ENCODE data around the gene AQP2.

DNA sequence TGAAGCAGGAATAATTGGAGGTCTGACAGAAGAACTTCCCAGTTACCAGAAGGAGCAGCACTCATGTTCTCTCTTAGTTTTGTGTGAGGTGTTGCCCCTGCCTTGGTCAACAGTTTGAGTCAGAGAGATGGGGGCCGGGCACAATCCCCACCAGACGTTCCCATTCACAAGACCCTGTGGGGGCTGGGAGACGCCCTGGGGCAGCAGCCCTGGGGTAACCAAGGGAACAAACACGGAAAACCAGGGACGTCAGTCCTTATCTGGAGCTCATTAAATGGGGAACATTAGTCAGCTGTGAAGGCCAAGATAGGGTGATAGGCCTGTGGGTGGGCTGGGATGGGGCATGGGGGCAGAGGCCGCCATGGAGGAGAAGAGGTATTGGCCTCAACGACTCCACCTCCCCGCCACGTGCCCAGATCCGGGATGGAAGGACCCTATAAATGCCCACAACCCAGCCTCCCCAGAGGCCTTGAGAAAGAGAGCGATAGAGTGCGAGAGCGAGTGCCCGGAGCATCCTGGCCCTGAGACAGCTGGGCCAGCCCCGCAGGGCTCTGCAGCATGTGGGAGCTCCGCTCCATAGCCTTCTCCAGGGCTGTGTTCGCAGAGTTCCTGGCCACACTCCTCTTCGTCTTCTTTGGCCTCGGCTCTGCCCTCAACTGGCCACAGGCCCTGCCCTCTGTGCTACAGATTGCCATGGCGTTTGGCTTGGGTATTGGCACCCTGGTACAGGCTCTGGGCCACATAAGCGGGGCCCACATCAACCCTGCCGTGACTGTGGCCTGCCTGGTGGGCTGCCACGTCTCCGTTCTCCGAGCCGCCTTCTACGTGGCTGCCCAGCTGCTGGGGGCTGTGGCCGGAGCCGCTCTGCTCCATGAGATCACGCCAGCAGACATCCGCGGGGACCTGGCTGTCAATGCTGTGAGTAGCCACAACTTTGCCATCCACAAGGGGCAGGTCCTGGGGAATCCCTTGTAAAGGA lies at the start of gene AQP2:
- TF ChIP-seq, protein P1, sequence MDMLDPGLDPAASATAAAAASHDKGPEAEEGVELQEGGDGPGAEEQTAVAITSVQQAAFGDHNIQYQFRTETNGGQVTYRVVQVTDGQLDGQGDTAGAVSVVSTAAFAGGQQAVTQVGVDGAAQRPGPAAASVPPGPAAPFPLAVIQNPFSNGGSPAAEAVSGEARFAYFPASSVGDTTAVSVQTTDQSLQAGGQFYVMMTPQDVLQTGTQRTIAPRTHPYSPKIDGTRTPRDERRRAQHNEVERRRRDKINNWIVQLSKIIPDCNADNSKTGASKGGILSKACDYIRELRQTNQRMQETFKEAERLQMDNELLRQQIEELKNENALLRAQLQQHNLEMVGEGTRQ (IDR thresholded peaks at IDR 0.05; ENCODE audit: low read depth, low read length) = no peak
- TF ChIP-seq, protein P1 (CRISPR knock-in tag; IDR thresholded peaks at IDR 0.05; ENCODE audit: borderline replicate concordance) = no peak
- TF ChIP-seq PAX8 (CRISPR knock-in tag; IDR thresholded peaks at IDR 0.05; ENCODE audit: borderline replicate concordance) = no peak
- TF ChIP-seq MTF1 (CRISPR knock-in tag; IDR thresholded peaks at IDR 0.05) = no peak
- TF ChIP-seq ZBTB42 (CRISPR knock-in tag; IDR thresholded peaks at IDR 0.05) = no peak
- no peak for TF ChIP-seq JUN (CRISPR knock-in tag; IDR thresholded peaks at IDR 0.05)
- TF ChIP-seq, protein P2, sequence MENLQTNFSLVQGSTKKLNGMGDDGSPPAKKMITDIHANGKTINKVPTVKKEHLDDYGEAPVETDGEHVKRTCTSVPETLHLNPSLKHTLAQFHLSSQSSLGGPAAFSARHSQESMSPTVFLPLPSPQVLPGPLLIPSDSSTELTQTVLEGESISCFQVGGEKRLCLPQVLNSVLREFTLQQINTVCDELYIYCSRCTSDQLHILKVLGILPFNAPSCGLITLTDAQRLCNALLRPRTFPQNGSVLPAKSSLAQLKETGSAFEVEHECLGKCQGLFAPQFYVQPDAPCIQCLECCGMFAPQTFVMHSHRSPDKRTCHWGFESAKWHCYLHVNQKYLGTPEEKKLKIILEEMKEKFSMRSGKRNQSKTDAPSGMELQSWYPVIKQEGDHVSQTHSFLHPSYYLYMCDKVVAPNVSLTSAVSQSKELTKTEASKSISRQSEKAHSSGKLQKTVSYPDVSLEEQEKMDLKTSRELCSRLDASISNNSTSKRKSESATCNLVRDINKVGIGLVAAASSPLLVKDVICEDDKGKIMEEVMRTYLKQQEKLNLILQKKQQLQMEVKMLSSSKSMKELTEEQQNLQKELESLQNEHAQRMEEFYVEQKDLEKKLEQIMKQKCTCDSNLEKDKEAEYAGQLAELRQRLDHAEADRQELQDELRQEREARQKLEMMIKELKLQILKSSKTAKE (CRISPR knock-in tag; IDR thresholded peaks at IDR 0.05; ENCODE audit: borderline replicate concordance) = no peak
- TF ChIP-seq, protein P3, sequence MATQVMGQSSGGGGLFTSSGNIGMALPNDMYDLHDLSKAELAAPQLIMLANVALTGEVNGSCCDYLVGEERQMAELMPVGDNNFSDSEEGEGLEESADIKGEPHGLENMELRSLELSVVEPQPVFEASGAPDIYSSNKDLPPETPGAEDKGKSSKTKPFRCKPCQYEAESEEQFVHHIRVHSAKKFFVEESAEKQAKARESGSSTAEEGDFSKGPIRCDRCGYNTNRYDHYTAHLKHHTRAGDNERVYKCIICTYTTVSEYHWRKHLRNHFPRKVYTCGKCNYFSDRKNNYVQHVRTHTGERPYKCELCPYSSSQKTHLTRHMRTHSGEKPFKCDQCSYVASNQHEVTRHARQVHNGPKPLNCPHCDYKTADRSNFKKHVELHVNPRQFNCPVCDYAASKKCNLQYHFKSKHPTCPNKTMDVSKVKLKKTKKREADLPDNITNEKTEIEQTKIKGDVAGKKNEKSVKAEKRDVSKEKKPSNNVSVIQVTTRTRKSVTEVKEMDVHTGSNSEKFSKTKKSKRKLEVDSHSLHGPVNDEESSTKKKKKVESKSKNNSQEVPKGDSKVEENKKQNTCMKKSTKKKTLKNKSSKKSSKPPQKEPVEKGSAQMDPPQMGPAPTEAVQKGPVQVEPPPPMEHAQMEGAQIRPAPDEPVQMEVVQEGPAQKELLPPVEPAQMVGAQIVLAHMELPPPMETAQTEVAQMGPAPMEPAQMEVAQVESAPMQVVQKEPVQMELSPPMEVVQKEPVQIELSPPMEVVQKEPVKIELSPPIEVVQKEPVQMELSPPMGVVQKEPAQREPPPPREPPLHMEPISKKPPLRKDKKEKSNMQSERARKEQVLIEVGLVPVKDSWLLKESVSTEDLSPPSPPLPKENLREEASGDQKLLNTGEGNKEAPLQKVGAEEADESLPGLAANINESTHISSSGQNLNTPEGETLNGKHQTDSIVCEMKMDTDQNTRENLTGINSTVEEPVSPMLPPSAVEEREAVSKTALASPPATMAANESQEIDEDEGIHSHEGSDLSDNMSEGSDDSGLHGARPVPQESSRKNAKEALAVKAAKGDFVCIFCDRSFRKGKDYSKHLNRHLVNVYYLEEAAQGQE (IDR thresholded peaks at IDR 0.05; ENCODE audit: borderline replicate concordance in 1 of 2, low read depth in 1 of 2, low read length in 2 of 2) = no peak
- TF ChIP-seq, protein P4, sequence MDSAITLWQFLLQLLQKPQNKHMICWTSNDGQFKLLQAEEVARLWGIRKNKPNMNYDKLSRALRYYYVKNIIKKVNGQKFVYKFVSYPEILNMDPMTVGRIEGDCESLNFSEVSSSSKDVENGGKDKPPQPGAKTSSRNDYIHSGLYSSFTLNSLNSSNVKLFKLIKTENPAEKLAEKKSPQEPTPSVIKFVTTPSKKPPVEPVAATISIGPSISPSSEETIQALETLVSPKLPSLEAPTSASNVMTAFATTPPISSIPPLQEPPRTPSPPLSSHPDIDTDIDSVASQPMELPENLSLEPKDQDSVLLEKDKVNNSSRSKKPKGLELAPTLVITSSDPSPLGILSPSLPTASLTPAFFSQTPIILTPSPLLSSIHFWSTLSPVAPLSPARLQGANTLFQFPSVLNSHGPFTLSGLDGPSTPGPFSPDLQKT (CRISPR knock-in tag; IDR thresholded peaks at IDR 0.05; ENCODE audit: borderline replicate concordance) = no peak
- TF ChIP-seq SALL1 (CRISPR knock-in tag; IDR thresholded peaks at IDR 0.05) = no peak
- TF ChIP-seq, protein P5, sequence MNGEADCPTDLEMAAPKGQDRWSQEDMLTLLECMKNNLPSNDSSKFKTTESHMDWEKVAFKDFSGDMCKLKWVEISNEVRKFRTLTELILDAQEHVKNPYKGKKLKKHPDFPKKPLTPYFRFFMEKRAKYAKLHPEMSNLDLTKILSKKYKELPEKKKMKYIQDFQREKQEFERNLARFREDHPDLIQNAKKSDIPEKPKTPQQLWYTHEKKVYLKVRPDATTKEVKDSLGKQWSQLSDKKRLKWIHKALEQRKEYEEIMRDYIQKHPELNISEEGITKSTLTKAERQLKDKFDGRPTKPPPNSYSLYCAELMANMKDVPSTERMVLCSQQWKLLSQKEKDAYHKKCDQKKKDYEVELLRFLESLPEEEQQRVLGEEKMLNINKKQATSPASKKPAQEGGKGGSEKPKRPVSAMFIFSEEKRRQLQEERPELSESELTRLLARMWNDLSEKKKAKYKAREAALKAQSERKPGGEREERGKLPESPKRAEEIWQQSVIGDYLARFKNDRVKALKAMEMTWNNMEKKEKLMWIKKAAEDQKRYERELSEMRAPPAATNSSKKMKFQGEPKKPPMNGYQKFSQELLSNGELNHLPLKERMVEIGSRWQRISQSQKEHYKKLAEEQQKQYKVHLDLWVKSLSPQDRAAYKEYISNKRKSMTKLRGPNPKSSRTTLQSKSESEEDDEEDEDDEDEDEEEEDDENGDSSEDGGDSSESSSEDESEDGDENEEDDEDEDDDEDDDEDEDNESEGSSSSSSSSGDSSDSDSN (CRISPR knock-in tag; IDR thresholded peaks at IDR 0.05) = no peak
- no peak for TF ChIP-seq ZNF563 (CRISPR knock-in tag; IDR thresholded peaks at IDR 0.05)
- TF ChIP-seq, protein P6, sequence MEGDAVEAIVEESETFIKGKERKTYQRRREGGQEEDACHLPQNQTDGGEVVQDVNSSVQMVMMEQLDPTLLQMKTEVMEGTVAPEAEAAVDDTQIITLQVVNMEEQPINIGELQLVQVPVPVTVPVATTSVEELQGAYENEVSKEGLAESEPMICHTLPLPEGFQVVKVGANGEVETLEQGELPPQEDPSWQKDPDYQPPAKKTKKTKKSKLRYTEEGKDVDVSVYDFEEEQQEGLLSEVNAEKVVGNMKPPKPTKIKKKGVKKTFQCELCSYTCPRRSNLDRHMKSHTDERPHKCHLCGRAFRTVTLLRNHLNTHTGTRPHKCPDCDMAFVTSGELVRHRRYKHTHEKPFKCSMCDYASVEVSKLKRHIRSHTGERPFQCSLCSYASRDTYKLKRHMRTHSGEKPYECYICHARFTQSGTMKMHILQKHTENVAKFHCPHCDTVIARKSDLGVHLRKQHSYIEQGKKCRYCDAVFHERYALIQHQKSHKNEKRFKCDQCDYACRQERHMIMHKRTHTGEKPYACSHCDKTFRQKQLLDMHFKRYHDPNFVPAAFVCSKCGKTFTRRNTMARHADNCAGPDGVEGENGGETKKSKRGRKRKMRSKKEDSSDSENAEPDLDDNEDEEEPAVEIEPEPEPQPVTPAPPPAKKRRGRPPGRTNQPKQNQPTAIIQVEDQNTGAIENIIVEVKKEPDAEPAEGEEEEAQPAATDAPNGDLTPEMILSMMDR (CRISPR knock-in tag; IDR thresholded peaks at IDR 0.05) = no peak
- TF ChIP-seq CREB1 (IDR thresholded peaks at IDR 0.05) = no peak
- TF ChIP-seq CREB1 (CRISPR knock-in tag; IDR thresholded peaks at IDR 0.05) = no peak

All from HepG2 (cell line).